Glutamatergic neuron (in vitro differentiated cells): ENCODE measurements around the gene ADIPOR2. TPM values are rescaled to one million over a fixed set of nuclear protein-coding genes. Genes with fewer than 3 reads are reported as not detected.

Experiments used
- DNase-seq: peaks from one replicate; pipeline ENCODE4 v3.0.0; 2022
- H3K27ac Mint-ChIP-seq: one replicate; pipeline ENCODE4 v1.8.0; 2020; ENCODE audit warnings: mild to moderate bottlenecking, mixed read lengths, inconsistent platforms; ENCODE audit not compliant: unreplicated experiment
- H3K27me3 Mint-ChIP-seq: one replicate; pipeline ENCODE4 v1.8.0; 2020; ENCODE audit warnings: mild to moderate bottlenecking, moderate library complexity, mixed read lengths, inconsistent platforms; ENCODE audit not compliant: unreplicated experiment
- H3K36me3 Mint-ChIP-seq: one replicate; pipeline ENCODE4 v1.8.0; 2020; ENCODE audit warnings: mild to moderate bottlenecking, mixed read lengths, inconsistent platforms; ENCODE audit not compliant: unreplicated experiment
- H3K4me1 Mint-ChIP-seq: one replicate; pipeline ENCODE4 v1.8.0; 2020; ENCODE audit warnings: mild to moderate bottlenecking, low read depth, mixed read lengths, inconsistent platforms; ENCODE audit not compliant: unreplicated experiment
- H3K4me3 Mint-ChIP-seq: one replicate; pipeline ENCODE4 v1.8.0; 2020; ENCODE audit warnings: mild to moderate bottlenecking, mixed read lengths, inconsistent platforms; ENCODE audit not compliant: unreplicated experiment
- H3K9me3 Mint-ChIP-seq: one replicate; pipeline ENCODE4 v1.8.0; 2020; ENCODE audit warnings: mild to moderate bottlenecking, moderate library complexity, mixed read lengths, inconsistent platforms; ENCODE audit not compliant: unreplicated experiment
- total RNA-seq: library from RNA; stranded (reverse); fragmentation: NEBNext Ultra II Directional; extraction: Animal tissue kit (Norgen Biotek cat#: 25700); gene quantifications from one replicate; pipeline ENCODE4 v1.2.1, GENCODE V29; 2021; ENCODE audit not compliant: unreplicated experiment
- TF ChIP-seq, protein P1 (sequence below): fragments of 200-600 bp; sonication (generic); IDR thresholded peaks from one replicate; pipeline ENCODE4 v1.5.0; 2021; ENCODE audit not compliant: partially characterized antibody, unreplicated experiment

ADIPOR2 gene
- total RNA-seq, 1 donor from 2014 or later = 43.3 TPM

DNA sequence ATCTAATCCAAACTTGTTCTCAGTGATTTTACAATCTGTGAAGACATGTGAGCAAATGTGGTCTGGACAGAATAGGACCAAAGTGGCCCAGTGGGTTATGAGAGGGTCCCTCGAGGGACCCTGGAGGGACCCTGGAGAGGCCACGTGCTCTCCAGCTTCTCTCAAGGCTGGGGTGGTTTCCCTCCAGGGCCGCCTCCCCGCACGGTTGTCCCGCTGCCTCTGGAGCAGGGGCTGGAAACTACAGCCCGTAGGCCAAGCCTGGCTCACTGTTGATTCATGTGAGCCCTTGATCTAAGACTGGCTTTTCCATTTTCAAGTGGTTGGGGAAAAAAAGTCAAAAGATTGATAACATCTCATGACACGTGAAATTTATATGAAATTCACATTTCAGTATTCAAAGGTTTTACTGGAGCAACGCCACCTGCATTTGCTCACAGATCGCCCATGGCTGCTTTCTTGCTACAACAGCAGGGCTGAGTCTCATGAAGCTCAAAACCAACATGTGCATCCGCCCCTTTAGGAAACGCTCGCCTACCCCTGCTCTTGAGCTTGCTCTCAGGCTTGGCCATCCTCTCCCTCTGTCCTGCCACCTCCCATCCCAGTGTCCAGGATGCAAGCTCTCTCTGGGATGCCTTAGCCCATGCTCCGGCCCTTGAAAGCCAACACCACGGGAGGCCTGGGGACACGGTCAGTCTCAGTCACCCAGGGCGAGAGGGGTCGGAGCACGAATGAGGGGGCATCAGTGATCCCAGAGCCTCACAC lies 117.3 kb downstream of the ADIPOR2 start:
- H3K4me1 Mint-ChIP-seq = peaks cover 2% of the 10 kb centered on the region
- peaks cover 2% of the 10 kb centered on the region for H3K27me3 Mint-ChIP-seq
- no peak overlapping the region for H3K4me3 Mint-ChIP-seq
- H3K9me3 Mint-ChIP-seq = peaks cover 5% of the 10 kb centered on the region
- TF ChIP-seq, protein P1, sequence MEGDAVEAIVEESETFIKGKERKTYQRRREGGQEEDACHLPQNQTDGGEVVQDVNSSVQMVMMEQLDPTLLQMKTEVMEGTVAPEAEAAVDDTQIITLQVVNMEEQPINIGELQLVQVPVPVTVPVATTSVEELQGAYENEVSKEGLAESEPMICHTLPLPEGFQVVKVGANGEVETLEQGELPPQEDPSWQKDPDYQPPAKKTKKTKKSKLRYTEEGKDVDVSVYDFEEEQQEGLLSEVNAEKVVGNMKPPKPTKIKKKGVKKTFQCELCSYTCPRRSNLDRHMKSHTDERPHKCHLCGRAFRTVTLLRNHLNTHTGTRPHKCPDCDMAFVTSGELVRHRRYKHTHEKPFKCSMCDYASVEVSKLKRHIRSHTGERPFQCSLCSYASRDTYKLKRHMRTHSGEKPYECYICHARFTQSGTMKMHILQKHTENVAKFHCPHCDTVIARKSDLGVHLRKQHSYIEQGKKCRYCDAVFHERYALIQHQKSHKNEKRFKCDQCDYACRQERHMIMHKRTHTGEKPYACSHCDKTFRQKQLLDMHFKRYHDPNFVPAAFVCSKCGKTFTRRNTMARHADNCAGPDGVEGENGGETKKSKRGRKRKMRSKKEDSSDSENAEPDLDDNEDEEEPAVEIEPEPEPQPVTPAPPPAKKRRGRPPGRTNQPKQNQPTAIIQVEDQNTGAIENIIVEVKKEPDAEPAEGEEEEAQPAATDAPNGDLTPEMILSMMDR = no peak
- H3K27ac Mint-ChIP-seq = no peak overlapping the region
- no peaks in the 10 kb centered on the region for H3K36me3 Mint-ChIP-seq
- DNase-seq = peak; percentile 14

DNA sequence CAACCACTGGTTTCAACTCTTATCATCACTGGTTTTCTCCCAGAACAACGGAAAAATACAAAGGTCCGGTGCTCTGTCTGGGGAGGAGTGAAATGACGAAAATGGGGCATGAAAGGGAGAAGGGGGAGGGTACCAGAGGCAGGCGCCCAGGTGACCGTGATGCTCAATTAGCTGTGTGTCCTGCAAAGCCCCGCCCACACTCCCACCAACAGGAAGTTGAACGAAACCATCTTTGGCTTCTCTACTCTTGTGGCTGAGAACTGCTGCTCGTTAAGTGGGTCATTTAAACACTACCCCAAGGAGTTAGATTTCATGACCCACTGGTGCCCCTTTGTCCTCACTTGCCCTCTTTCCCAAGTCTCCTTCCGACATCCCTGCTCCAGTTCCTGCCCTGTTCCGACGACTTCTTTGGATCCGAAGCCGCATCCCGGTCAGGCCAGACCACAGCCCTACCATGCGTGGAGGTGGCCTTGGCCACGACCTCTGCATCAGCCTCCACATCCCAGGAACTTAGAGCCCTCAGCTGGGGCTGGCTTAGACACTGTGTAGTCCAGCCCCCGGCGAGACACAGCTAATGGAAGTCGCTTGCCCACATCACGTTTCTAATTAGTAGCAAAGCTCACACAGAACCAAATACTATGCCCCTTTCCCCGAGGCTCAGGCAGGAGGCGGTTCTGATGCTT lies 118.1 kb downstream of the ADIPOR2 start:
- TF ChIP-seq, protein P1 = no peak
- no peaks in the 10 kb centered on the region for H3K36me3 Mint-ChIP-seq
- no peak overlapping the region for H3K4me3 Mint-ChIP-seq
- H3K27ac Mint-ChIP-seq = no peak overlapping the region
- H3K27me3 Mint-ChIP-seq = peaks cover 2% of the 10 kb centered on the region
- peaks cover 2% of the 10 kb centered on the region for H3K4me1 Mint-ChIP-seq
- DNase-seq = peak; percentile 8
- peaks cover 4% of the 10 kb centered on the region for H3K9me3 Mint-ChIP-seq

DNA sequence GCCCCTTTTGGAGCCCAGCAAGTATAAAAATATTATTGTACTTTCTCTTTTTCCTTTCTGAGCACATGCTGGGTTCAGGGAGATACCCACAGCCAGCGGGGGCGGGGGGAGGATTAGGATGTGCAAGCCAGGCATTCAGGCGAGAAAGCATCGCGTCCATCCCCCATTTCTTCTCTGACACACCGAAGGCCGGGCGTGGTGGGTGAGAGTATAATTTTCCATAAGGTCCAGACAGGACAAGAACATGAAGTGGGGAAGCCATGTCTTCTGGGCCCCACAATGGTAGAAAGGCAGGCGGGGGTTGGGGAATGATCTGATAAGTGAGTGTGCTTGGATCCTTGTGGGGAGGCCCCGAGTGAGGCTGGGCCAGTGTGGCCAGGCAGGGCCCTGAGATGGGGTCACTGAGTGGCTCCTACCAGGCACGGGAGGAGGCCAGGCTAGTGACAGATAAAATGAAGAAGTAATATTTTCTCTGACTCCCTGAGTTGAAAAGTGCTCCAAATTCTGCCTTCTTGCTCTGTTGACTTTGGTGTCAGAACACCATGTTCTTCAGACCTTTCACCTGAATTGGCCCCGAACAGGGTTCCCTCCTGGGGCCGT lies 118.8 kb downstream of the ADIPOR2 start:
- Mint-ChIP-seq H3K36me3 (no peaks in the 10 kb centered on the region), H3K9me3 (peaks cover 4% of the 10 kb centered on the region), H3K4me3 (no peak overlapping the region), H3K4me1 (peaks cover 2% of the 10 kb centered on the region), H3K27me3 (peaks cover 6% of the 10 kb centered on the region), H3K27ac (no peak overlapping the region)
- TF ChIP-seq, protein P1 = no peak
- DNase-seq = peak; percentile 4

DNA sequence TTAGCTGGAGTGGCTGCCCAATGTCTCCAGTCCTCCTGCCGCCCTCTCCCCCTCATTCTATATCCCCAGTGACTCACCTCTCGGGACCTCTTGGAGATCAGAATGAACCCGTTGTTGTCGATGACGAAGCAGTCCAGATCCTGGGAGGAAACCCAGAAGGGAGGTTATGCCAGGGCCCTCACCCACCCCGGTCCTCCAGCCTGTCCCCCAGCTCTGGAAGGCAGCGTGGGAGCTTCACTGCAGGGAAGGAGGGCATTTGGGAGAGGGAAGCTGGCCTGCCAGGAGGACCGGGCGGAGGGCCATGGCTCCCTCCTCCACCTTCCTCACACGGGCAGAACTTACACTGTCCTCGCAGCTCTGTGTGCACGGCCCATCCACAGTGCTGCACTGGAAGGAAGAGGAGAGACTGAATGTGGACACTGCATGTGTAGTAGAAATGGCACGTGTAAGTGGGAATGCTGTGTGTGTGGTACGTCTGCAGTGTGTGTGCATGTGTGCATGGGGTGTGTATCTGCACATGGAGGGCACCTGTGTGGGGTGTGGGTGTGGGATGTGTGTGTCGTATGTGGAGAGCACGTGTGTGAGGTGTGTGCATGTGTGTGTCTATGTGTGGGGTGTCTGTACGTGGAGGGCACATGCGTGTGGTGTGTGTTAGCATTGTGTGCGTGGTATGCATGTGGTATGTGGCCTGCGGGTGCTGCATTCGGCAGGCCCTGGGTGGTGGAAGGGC lies 119.5 kb downstream of the ADIPOR2 start:
- Mint-ChIP-seq H3K9me3 (peaks cover 4% of the 10 kb centered on the region), H3K27ac (no peak overlapping the region), H3K4me3 (no peak overlapping the region)

More for the DNA sequence above, 119.5 kb downstream of the ADIPOR2 start:
- TF ChIP-seq, protein P1 = no peak
- DNase-seq = no peak
- Mint-ChIP-seq H3K27me3 (peaks cover 9% of the 10 kb centered on the region), H3K4me1 (peaks cover 2% of the 10 kb centered on the region), H3K36me3 (peaks cover under 1% of the 10 kb centered on the region)
